ENCODE measurements around the gene SLC38A4. TPM values are rescaled to one million over a fixed set of nuclear protein-coding genes. Genes with fewer than 3 reads are reported as not detected.
"Not testable (repeated sequence)": the region's sequence is repeated elsewhere in the genome, so short reads cannot be mapped to it uniquely, and the experiment has no call there.

Gene SLC38A4
- total and polyA plus RNA-seq, 2 donors from 2014 or later, result 0.66 to 7.4 TPM

- no peak for FAIRE-seq
- no peaks in the 10 kb centered on the region for H3K27me3 ChIP-seq (ENCODE audit: control insufficient read depth, insufficient read depth, low read length)
- no peaks in the 10 kb centered on the region for H3K4me1 ChIP-seq (ENCODE audit: control insufficient read depth in 2 of 3, insufficient read depth in 2 of 3, low read depth in 1 of 3, low read length in 3 of 3)
- H3K27ac ChIP-seq (ENCODE audit: low read depth in 2 of 2, low read length in 2 of 2), result no peak overlapping the region
- no peak for DNase-seq
- intact Hi-C loops (cut with DNase I), result no loop called here
- peaks cover 0 to 6% (median 0%) of the 10 kb centered on the region in 3 donors for H3K9me3 ChIP-seq (ENCODE audit: control insufficient read depth in 2 of 3, insufficient read depth in 1 of 3, low read length in 3 of 3)
- H3K4me3 ChIP-seq (ENCODE audit: low read length in 3 of 3), result no peak overlapping the region
- no peaks in the 10 kb centered on the region for H3K36me3 ChIP-seq (ENCODE audit: control insufficient read depth in 2 of 3, insufficient read depth in 3 of 3, low read length in 3 of 3)
- H3K9ac ChIP-seq (ENCODE audit: low read length in 3 of 3), result no peak overlapping the region
- no peak for TF ChIP-seq CTCF (IDR thresholded peaks at IDR 0.05; ENCODE audit: borderline replicate concordance, extremely low read depth, insufficient read depth)
Measured at GRCh38 chr12:46855760-46856159, 30.0 kb upstream of the SLC38A4 start.

DNA sequence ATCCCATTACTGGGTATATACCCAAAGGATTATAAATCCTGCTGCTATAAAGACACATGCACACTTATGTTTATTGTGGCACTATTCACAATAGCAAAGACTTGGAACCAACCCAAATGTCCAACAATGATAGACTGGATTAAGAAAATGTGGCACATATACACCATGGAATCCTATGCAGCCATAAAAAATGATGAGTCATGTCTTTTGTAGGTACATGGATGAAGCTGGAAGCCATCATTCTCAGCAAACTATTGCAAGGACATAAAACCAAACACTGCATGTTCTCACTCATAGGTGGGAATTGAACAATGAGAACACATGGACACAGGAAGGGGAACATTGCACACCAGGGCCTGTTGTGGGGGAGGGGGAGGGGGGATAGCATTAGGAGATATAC is 28.4 kb upstream of the SLC38A4 start:
- H3K4me1 ChIP-seq (ENCODE audit: control insufficient read depth in 2 of 3, insufficient read depth in 2 of 3, low read depth in 1 of 3, low read length in 3 of 3); intact Hi-C loops (cut with DNase I); H3K27me3 ChIP-seq (ENCODE audit: control insufficient read depth, insufficient read depth, low read length); H3K4me3 ChIP-seq (ENCODE audit: low read length in 3 of 3); H3K9me3 ChIP-seq (ENCODE audit: control insufficient read depth in 2 of 3, insufficient read depth in 1 of 3, low read length in 3 of 3); FAIRE-seq; H3K9ac ChIP-seq (ENCODE audit: low read length in 3 of 3); H3K27ac ChIP-seq (ENCODE audit: low read depth in 2 of 2, low read length in 2 of 2); DNase-seq; H3K36me3 ChIP-seq (ENCODE audit: control insufficient read depth in 2 of 3, insufficient read depth in 3 of 3, low read length in 3 of 3): not testable (repeated sequence)

- H3K27me3 ChIP-seq (ENCODE audit: control insufficient read depth, insufficient read depth, low read length); intact Hi-C loops (cut with DNase I); FAIRE-seq; H3K4me3 ChIP-seq (ENCODE audit: low read length in 3 of 3); H3K9ac ChIP-seq (ENCODE audit: low read length in 3 of 3); H3K4me1 ChIP-seq (ENCODE audit: control insufficient read depth in 2 of 3, insufficient read depth in 2 of 3, low read depth in 1 of 3, low read length in 3 of 3); H3K9me3 ChIP-seq (ENCODE audit: control insufficient read depth in 2 of 3, insufficient read depth in 1 of 3, low read length in 3 of 3); DNase-seq; H3K36me3 ChIP-seq (ENCODE audit: control insufficient read depth in 2 of 3, insufficient read depth in 3 of 3, low read length in 3 of 3); H3K27ac ChIP-seq (ENCODE audit: low read depth in 2 of 2, low read length in 2 of 2): not testable (repeated sequence)
Measured at GRCh38 chr12:46848792-46849191, 23.0 kb upstream of the SLC38A4 start.

DNA sequence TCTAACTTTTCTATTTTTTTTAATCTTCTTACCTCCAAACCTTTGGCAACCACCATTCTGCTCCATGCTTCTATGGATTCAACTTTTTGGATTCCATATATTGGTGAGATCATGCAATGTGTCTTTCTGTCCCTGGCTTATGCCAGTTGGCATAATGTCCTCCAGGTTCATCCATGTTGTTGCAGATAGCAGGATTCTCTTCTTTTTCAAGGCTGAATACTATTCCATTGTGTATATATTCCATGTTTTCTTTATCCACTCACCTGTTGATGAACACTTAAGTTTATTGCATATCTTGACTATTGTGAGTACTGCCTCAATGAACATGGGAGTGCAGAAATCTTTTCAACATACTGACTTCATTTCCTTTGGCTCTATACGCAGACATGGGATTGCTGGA is 21.2 kb upstream of the SLC38A4 start:
- no peak overlapping the region for H3K27ac ChIP-seq (ENCODE audit: low read depth in 2 of 2, low read length in 2 of 2)
- no peak for DNase-seq
- H3K9ac ChIP-seq (ENCODE audit: low read length in 3 of 3), result no peak overlapping the region
- H3K4me1 ChIP-seq (ENCODE audit: control insufficient read depth in 2 of 3, insufficient read depth in 2 of 3, low read depth in 1 of 3, low read length in 3 of 3), result no peaks in the 10 kb centered on the region
- no peak for TF ChIP-seq CTCF (IDR thresholded peaks at IDR 0.05; ENCODE audit: borderline replicate concordance, extremely low read depth, insufficient read depth)
- no peaks in the 10 kb centered on the region for H3K9me3 ChIP-seq (ENCODE audit: control insufficient read depth in 2 of 3, insufficient read depth in 1 of 3, low read length in 3 of 3)
- H3K27me3 ChIP-seq (ENCODE audit: control insufficient read depth, insufficient read depth, low read length), result no peaks in the 10 kb centered on the region
- intact Hi-C loops (cut with DNase I), result no loop called here
- no peaks in the 10 kb centered on the region for H3K36me3 ChIP-seq (ENCODE audit: control insufficient read depth in 2 of 3, insufficient read depth in 3 of 3, low read length in 3 of 3)
- FAIRE-seq, result no peak
- no peak overlapping the region for H3K4me3 ChIP-seq (ENCODE audit: low read length in 3 of 3)

GRCh38 chr12:46843811-46844210 is 18.0 kb upstream of the SLC38A4 start:
- no peak for TF ChIP-seq CTCF (IDR thresholded peaks at IDR 0.05; ENCODE audit: borderline replicate concordance, extremely low read depth, insufficient read depth)
- intact Hi-C loops (cut with DNase I), result no loop called here

More at GRCh38 chr12:46843811-46844210, 18.0 kb upstream of the SLC38A4 start:
- FAIRE-seq (no peak), DNase-seq (no peak)
- Histone ChIP-seq H3K4me1 (ENCODE audit: control insufficient read depth in 2 of 3, insufficient read depth in 2 of 3, low read depth in 1 of 3, low read length in 3 of 3) (no peaks in the 10 kb centered on the region), H3K36me3 (ENCODE audit: control insufficient read depth in 2 of 3, insufficient read depth in 3 of 3, low read length in 3 of 3) (no peaks in the 10 kb centered on the region), H3K27me3 (ENCODE audit: control insufficient read depth, insufficient read depth, low read length) (no peaks in the 10 kb centered on the region), H3K9me3 (ENCODE audit: control insufficient read depth in 2 of 3, insufficient read depth in 1 of 3, low read length in 3 of 3) (no peaks in the 10 kb centered on the region), H3K9ac (ENCODE audit: low read length in 3 of 3) (no peak overlapping the region), H3K4me3 (ENCODE audit: low read length in 3 of 3) (no peak overlapping the region), H3K27ac (ENCODE audit: low read depth in 2 of 2, low read length in 2 of 2) (no peak overlapping the region)

Data from kidney (tissue), 14 donors.